NCI-H2196 treated with DMSO at 0.1 percent for 48 hours (cell line): ENCODE measurements around the gene SPACA7.
"Not testable (repeated sequence)": the region's sequence is repeated elsewhere in the genome, so short reads cannot be mapped to it uniquely, and the experiment has no call there.

Source experiments
- DNase-seq: peaks from one replicate; lab custom pipeline; 2025; ENCODE audit not compliant: unreplicated experiment; lab: John Stamatoyannopoulos, UW

The SPACA7 gene

DNA sequence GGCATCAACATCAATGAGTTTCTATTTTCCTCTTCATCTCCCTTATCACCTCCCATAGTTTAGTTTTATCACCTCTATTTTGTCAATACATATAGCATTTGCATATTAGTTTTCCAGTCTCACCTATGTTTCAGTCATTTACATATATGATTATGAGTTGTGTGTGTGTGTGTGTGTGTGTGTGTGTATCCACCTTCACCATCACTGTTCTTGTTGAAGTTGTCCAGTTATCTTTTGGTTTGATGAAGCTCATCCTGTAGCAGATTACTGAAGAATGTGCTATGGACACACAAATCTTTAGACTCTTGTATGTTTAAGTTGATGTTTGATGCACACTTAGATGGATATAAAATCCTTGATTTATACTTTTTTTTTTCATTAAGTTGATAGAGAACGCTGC, 40.5 kb downstream of the SPACA7 start:
- DNase-seq = no peak

- DNase-seq = no peak
Measured at GRCh38 chr13:112417079-112417478, 40.9 kb downstream of the SPACA7 start.

GRCh38 chr13:112424098-112424497, 47.9 kb downstream of the SPACA7 start:
- DNase-seq = no peak

GRCh38 chr13:112428704-112429103, 52.5 kb downstream of the SPACA7 start:
- no peak for DNase-seq

GRCh38 chr13:112431734-112432133, 55.6 kb downstream of the SPACA7 start:
- DNase-seq = no peak

GRCh38 chr13:112432734-112433133, 56.6 kb downstream of the SPACA7 start:
- DNase-seq = not testable (repeated sequence)

DNA sequence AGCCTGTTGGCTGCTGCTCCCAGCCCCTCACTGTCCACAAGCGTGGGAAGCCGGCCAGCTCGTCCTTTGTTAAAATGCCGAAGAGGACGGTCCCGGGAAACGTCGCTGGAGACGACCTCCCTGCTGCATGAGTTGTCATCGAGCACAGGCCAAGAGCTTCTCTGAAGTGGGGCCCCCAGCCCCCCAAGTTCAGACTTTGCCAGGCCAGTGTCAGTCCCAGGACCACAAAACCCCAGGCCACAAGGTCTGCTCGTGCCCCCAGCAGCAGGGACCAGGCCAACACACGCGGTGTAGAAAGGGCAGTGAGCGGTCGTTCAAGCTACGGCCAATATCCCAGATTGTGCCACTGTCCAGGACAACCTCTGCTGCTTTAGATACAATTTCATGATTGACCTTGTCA, 57.4 kb downstream of the SPACA7 start:
- DNase-seq = not testable (repeated sequence)

DNA sequence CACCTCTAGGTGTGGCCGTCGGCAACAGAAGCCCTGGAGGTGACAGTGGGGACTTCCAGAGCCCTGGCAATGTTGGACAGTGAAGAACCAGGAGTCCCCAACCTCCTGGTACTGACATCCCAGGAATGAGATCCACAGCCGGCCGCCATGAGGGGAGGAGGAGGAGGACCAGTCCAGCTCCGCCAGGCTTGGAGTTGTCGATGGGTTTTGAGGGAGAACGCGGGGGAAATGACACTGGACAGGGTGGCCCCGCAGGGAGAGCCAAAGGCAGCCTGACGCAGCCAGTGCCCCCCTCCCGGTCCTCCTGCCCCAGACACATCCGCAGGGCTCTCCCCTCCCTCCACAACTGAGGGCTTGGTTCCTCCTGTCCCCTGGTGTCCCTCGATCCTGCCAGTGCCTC, 57.9 kb downstream of the SPACA7 start:
- no peak for DNase-seq

- no peak for DNase-seq
Measured at GRCh38 chr13:112434937-112435523, 58.9 kb downstream of the SPACA7 start.

GRCh38 chr13:112435973-112436372, 59.8 kb downstream of the SPACA7 start:
- no peak for DNase-seq

GRCh38 chr13:112438094-112438493, 61.9 kb downstream of the SPACA7 start:
- DNase-seq = no peak

GRCh38 chr13:112438515-112438914, 62.4 kb downstream of the SPACA7 start:
- DNase-seq = no peak

DNA sequence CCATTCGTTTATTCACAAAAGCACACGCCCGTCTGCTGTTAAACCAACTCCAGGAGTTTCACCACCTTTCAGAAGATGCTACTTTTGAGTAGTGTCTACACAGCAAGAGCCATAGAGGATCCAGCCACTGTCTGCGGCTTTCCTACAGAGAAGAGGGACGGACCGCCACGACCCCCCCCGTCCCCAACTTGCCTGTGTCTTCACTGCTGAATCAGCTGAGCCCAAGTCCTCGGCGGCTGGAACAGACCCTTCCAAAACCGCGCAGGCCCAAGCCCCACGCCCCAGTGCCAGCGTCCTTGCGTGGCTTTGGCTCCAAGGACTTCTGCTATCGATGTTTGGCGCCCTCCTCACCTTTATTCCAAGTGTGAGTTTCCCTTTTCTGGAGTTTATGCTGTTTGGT, 65.1 kb downstream of the SPACA7 start:
- no peak for DNase-seq

GRCh38 chr13:112441779-112442310, 65.7 kb downstream of the SPACA7 start:
- DNase-seq = no peak

DNA sequence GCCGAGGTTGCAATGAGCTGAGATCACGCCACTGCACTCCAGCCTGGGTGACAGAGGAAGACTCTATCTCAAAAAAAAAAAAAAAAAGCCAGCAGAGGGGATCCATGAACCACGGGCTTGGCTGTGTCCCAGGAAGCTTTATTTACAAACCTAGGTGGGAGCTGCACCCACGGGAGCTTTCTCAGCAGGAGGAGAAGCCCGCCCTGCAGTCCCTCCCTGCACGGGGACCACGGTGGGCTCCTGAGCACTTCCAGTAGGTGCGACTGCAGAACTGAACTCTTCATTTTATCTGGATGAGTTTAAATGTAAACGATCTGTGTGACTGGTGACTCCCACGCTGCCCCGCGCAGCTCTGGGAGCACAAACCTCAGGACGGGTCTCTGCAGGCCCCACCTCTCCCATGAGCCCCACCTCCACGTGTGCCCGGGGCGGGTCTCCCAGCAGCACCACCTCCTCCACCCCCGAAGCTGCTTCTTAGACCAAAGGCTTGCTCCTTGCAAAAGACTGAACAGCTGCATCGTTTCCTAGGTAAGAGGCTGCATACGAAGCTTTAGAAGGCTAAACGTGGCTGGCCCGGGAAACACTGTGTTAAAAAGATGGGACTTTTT, 66.4 kb downstream of the SPACA7 start:
- no peak for DNase-seq

DNA sequence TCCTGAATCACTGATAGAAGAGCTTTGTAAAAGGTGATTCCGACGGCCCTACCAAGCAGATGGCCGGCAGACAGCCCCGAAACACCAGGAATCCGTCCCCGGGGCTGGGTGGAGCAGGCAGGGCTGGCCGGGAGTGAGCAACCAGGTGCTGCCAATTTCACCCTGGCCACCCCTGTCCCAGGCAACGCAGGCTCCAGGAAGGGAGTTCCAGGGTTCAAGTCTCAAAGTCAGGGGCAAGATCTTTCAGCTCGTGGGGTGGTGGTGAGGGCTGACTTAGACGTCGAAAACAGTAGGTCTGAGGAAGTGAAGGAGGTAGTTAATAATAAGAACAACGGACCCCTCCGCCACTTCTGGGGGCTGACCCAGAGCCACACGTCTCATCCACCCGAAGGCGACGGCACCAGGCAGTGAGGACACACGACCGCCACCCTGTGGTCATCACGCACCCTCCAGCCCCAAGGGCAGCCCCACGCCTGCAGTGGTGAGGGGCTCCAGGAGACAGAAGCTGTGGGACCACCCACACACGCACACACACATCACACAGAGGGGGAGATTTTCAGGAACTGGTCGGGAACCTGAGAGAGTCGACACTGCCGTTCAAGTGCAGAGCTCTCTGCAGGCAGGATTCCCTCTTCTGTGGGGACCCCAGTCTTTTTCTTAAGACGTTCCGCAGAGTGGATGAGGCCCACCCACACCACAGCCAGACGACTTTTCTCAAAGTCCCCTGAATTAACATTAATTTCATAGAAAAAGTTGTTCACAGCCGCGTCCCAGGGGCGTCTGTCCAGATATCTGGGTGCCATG, 67.2 kb downstream of the SPACA7 start:
- DNase-seq = no peak

DNA sequence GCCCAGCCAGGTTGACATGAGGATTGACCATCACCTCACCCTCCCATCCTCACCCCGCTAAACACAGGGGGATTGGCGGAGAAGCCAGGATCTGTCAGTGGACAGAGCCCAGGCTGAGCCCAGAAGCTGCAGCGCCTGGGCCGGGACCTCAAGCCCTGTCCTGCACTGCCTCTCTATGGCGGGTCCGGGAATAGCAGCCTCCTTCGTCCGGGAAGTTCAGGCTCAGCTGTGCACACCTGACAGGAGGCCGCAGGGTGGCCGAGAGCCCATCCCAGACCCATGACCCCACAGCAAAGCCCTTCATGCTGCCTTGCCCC, 67.8 kb downstream of the SPACA7 start:
- no peak for DNase-seq

- DNase-seq = no peak
Measured at GRCh38 chr13:112444416-112445399, 68.6 kb downstream of the SPACA7 start.

DNA sequence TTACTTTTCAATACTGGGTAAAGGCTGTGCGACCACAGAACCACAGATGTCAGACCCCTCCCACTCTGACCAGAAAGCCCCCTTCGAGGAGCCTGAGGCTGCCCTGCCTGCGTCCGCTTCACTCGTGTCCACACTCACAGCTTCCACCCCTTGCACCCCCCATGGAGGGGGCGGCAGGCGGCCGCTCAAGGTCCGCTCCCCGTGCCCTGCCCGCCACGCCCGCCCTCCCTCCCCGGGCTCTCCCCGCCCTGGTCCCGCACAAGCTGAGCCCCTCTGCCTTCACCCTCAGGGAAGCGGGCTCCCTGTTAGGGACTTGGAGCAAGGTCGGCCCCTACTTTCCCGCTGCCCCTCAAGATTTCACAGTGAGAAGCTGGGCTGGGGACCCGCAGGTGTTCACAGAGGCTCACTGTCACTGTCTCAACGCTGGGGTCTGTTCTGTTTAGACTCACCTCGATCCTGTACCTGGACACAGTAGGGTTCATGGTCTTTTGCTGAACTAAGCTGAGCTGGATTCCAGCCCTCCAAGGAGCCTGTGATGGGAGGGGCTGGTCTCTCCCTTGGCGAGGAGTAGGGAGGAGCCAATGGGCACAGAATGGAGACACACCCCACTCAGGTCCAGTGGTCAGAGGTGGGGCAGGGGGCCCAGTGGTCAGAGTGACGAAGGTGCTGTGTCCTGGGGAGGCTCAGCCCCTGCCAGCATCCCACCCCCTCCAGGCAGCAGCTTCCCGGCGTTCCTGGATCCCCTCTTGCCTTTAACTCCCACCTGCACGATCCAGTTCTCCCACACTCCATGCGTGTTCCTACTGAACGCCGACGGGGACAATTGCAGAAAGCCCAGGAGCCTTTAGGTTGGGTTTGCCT, 69.5 kb downstream of the SPACA7 start:
- no peak for DNase-seq

- no peak for DNase-seq
Measured at GRCh38 chr13:112446347-112446861, 70.2 kb downstream of the SPACA7 start.
